GM23338 (cell line): ENCODE data around the gene RGCC. TPM values are rescaled to one million over a fixed set of nuclear protein-coding genes. Genes with fewer than 3 reads are reported as not detected.

Experiments
- ATAC-seq: fragments of 200-7000 bp; cut with Tn5 transposase; 3 replicates; pipeline ENCODE4 v1.9.1; 2020
- DNase-seq: peaks from one replicate; pipeline ENCODE4 v3.0.0-alpha.2; 2015; ENCODE audit warnings: low spot score
- H2AFZ ChIP-seq: fragments of 200-600 bp; sonication (generic); 2 replicates; pipeline ENCODE4 v1.8.0; 2016; ENCODE audit warnings: antibody characterized with exemption, mild to moderate bottlenecking, moderate library complexity
- H3F3A ChIP-seq: fragments of 200-600 bp; sonication (generic); replicated peaks from 2 replicates; pipeline ENCODE4 v1.8.0; 2017; ENCODE audit warnings: antibody characterized with exemption, mixed run types, low read depth
- H3K27ac ChIP-seq: fragments of 200-600 bp; sonication (generic); 2 replicates; pipeline ENCODE4 v1.6.1; 2016; ENCODE audit warnings: low read depth
- H3K27me3 ChIP-seq: fragments of 200-600 bp; sonication (generic); 2 replicates; pipeline ENCODE4 v1.8.0; 2016; ENCODE audit warnings: mild to moderate bottlenecking, mixed run types, moderate library complexity; ENCODE audit not compliant: insufficient read depth
- H3K36me3 ChIP-seq: fragments of 200-600 bp; sonication (generic); 2 replicates; pipeline ENCODE4 v1.8.0; 2016; ENCODE audit warnings: mild to moderate bottlenecking; ENCODE audit not compliant: insufficient read depth
- H3K4me1 ChIP-seq: fragments of 200-600 bp; sonication (generic); 2 replicates; pipeline ENCODE4 v1.8.0; 2016; ENCODE audit warnings: mild to moderate bottlenecking, moderate library complexity; ENCODE audit not compliant: insufficient read depth
- H3K4me2 ChIP-seq: fragments of 200-600 bp; sonication (generic); 2 replicates; pipeline ENCODE4 v1.7.1; 2017; ENCODE audit warnings: mixed run types
- H3K4me3 ChIP-seq: fragments of 200-600 bp; sonication (generic); 2 replicates; pipeline ENCODE4 v1.6.1; 2016; ENCODE audit warnings: mixed run types
- H3K79me2 ChIP-seq: fragments of 200-600 bp; sonication (generic); replicated peaks from 2 replicates; pipeline ENCODE4 v1.8.0; 2017; ENCODE audit warnings: mild to moderate bottlenecking; ENCODE audit not compliant: insufficient read depth
- H3K9me2 ChIP-seq: fragments of 200-600 bp; sonication (generic); 2 replicates; pipeline ENCODE4 v1.8.0; 2017; ENCODE audit not compliant: insufficient read depth
- H4K20me1 ChIP-seq: fragments of 200-600 bp; sonication (generic); replicated peaks from 2 replicates; pipeline ENCODE4 v1.8.0; 2017; ENCODE audit warnings: mild to moderate bottlenecking; ENCODE audit not compliant: insufficient read depth
- H3K27ac Mint-ChIP-seq: 2 replicates; pipeline ENCODE4 v1.8.0; 2020; ENCODE audit warnings: inconsistent platforms, mild to moderate bottlenecking, moderate library complexity, mixed read lengths
- H3K27me3 Mint-ChIP-seq: 3 replicates; pipeline ENCODE4 v1.8.0; 2022; ENCODE audit warnings: low read depth, mild to moderate bottlenecking, moderate library complexity, mixed read lengths, inconsistent platforms; ENCODE audit not compliant: insufficient read depth, poor library complexity
- H3K36me3 Mint-ChIP-seq: 3 replicates; pipeline ENCODE4 v1.8.0; 2021; ENCODE audit warnings: low read depth, mild to moderate bottlenecking, inconsistent platforms, moderate library complexity, mixed read lengths
- H3K4me1 Mint-ChIP-seq: 3 replicates; pipeline ENCODE4 v1.8.0; 2020; ENCODE audit warnings: mild to moderate bottlenecking, inconsistent platforms, mixed read lengths
- H3K4me3 Mint-ChIP-seq: 3 replicates; pipeline ENCODE4 v1.8.0; 2021; ENCODE audit warnings: moderate library complexity, mild to moderate bottlenecking, inconsistent platforms, mixed read lengths
- H3K9me3 Mint-ChIP-seq: 3 replicates; pipeline ENCODE4 v1.8.0; 2020; ENCODE audit warnings: moderate library complexity, mild to moderate bottlenecking, inconsistent platforms, mixed read lengths
- NANOG ChIP-seq: IDR thresholded peaks from 2 replicates; pipeline ENCODE4 v1.6.1; 2016; ENCODE audit warnings: antibody characterized with exemption, borderline replicate concordance
- REST ChIP-seq: IDR thresholded peaks from one replicate; pipeline ENCODE4 v1.6.1; 2018; ENCODE audit warnings: antibody characterized with exemption; ENCODE audit not compliant: unreplicated experiment
- STAT1 ChIP-seq: IDR thresholded peaks from one replicate; pipeline ENCODE4 v1.6.1; 2016; ENCODE audit warnings: antibody characterized with exemption; ENCODE audit not compliant: unreplicated experiment
- ZNF462 ChIP-seq: fragments of 250-450 bp; sonication (Bioruptor Pico); IDR thresholded peaks from 2 replicates; pipeline ENCODE4 v1.5.0; 2020; ENCODE audit warnings: mild to moderate bottlenecking, moderate library complexity
- polyA plus RNA-seq: library from polyadenylated mRNA; unstranded; fragments of >200 nt; fragmentation: Nextera tagmentation; extraction: Ambion mirVana; gene quantifications from 2 replicates; pipeline ENCODE4 v1.2.1, GENCODE V29; 2016
- total RNA-seq: library from RNA; depleted of rRNA; stranded (reverse); fragments of >200 nt; shearing (Covaris generic); gene quantifications from 2 replicates; pipeline ENCODE4 v1.2.3, GENCODE V29; 2014

The RGCC gene
- total and polyA plus RNA-seq, 2 experiments from 2014 or later: 0.65 to 0.66 TPM

DNA sequence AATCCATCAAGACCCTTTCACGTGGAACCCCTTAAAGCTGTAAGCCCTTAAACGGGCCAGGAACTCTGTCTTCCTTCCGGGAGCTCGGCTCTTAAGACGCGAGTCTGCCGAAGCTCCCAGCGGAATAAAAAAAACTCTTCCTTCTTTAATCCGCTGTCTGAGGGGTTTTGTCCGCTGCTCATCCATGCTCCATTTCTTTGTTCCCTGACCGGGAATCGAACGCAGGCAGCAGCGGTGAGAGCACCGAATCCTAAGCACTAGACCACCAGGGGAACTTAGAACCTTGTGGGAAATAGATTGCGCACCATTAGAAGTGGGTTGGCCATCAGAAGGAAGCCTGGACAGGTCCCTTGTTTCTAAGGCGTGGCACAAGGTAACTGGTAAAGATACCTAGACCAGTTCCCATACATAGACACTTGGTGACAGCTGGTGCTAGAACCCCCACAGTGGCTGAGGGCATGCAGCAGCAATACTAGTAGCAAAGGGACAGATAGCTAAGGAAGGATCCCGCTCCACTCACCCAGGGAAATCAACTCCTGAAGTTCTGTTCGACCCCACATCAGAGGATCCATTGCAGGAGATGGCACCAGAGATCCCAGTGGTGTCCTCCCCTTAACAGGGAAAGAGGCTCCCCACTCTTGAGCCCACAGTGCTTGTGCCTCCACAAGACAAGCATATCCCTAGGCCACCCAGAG is 1.5 kb upstream of the RGCC start (continued):
- no peak for TF ChIP-seq ZNF462 (CRISPR knock-in tag)

GRCh38 chr13:41457589-41458186 is 338 bp downstream of the RGCC start:
- DNase-seq (peak; percentile 29), ATAC-seq (peak; percentile 16)
- H3K27me3 ChIP-seq: peaks cover 69% of the 10 kb centered on the region
- H3K36me3 Mint-ChIP-seq: no peaks in the 10 kb centered on the region; the same call in 2 of the 3 replicates
- H3K9me3 Mint-ChIP-seq: peaks cover 8% of the 10 kb centered on the region; the same call in 1 of the 3 replicates
- no peaks in the 10 kb centered on the region for H4K20me1 ChIP-seq
- H3F3A ChIP-seq: 0 out of 2 replicates have a peak, but pooled peaks cover 5% of the 10 kb centered on the region
- peak overlapping the region; percentile 97 for H2AFZ ChIP-seq
- H3K4me1 Mint-ChIP-seq: peaks cover 4% of the 10 kb centered on the region; the same call in 1 of the 3 replicates
- peaks cover 48% of the 10 kb centered on the region for H3K27me3 Mint-ChIP-seq
- no peaks in the 10 kb centered on the region for H3K79me2 ChIP-seq
- H3K4me1 ChIP-seq: no peaks in the 10 kb centered on the region
- peak overlapping the region; percentile 87 for H3K4me2 ChIP-seq
- no peaks in the 10 kb centered on the region for H3K9me2 ChIP-seq
- H3K36me3 ChIP-seq: no peaks in the 10 kb centered on the region
- H3K4me3 ChIP-seq: peak overlapping the region; percentile 71
- H3K27ac ChIP-seq: no peak overlapping the region
- H3K27ac Mint-ChIP-seq: no peak overlapping the region
- H3K4me3 Mint-ChIP-seq: peak overlapping the region; percentile 67
- TF ChIP-seq STAT1: no peak
- no peak for TF ChIP-seq NANOG
- no peak for TF ChIP-seq REST
